ENCODE measurements around the gene SLX4IP. TPM values are rescaled to one million over a fixed set of nuclear protein-coding genes. Genes with fewer than 3 reads are reported as not detected.

SLX4IP gene
- polyA plus RNA-seq, 1 experiment = 2.8 TPM

DNA sequence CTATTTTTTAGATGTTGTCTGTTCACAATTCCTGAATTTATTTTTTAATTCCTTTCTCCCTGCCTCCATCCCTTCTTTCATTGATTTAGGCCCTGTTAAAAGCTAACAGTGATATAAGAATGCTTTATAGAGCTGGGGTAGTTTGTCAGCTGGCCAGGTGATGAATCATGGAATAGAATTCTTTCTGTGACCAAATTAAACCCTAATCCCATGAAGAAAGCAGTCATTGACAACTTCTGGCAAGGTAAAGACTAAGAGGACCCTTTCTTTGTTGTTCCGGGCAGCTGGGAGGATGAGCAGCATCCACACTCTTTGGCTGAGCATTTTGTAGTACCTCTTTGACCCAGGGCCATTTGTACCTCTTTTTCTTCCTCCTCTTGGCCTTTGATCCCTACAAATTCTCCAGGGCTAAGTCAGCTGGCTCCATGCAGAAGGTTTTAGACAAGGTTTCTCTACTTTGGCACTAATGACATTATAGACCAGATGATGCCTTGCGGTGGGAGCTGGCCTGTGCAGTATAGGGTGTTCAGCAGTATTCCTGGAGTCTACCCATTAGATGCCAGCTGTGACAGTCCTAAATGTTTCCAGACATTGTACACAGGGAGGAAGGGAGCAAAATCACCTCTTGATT is 102.9 kb downstream of the SLX4IP start:
- ChIA-PET POLR2A (no interaction called here), CTCF (no interaction called here)
- DNase-seq (ENCODE audit: low read depth, low spot score) = no peak
- Histone ChIP-seq H3K27ac (ENCODE audit: low read depth, low read length) (no peak overlapping the region), H3K4me3 (ENCODE audit: low read depth, low read length) (no peak overlapping the region), H3K9me3 (ENCODE audit: control insufficient read depth, insufficient read depth, low read length) (no peaks in the 10 kb centered on the region), H3K27me3 (ENCODE audit: control insufficient read depth, insufficient read depth, low read length) (no peaks in the 10 kb centered on the region)
- no peak for TF ChIP-seq CTCF (IDR thresholded peaks at IDR 0.05; ENCODE audit: low read depth, low read length)

DNA sequence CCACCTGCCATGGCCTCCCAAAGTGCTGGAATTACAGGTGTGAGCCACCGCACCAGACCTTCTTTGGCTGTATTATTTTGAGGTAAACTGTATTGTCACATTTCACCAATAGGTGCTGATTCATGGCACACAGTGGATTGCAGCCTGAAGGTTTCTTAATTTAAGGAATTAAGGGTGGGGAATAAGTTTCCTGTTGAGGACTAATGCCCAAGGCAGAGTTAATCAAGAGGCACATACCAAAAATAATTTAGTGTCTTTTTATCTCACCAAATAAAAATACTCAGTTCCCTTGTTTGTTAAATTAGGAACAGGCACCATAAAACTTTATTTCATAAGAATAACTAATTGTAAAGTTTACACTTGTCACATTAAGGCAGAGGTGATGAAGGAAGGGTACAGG is 103.7 kb downstream of the SLX4IP start:
- DNase-seq (ENCODE audit: low read depth, low spot score) = no peak
- Histone ChIP-seq H3K9me3 (ENCODE audit: control insufficient read depth, insufficient read depth, low read length) (no peaks in the 10 kb centered on the region), H3K27me3 (ENCODE audit: control insufficient read depth, insufficient read depth, low read length) (no peaks in the 10 kb centered on the region), H3K4me3 (ENCODE audit: low read depth, low read length) (no peak overlapping the region), H3K27ac (ENCODE audit: low read depth, low read length) (no peak overlapping the region)
- ChIA-PET POLR2A (no interaction called here), CTCF (interaction anchor here (1.4 kb wide), 1 partner anchor 132 kb away, joined by 3 read pairs; no protein-coding TSS in a partner anchor)
- no peak for TF ChIP-seq CTCF (IDR thresholded peaks at IDR 0.05; ENCODE audit: low read depth, low read length)

GRCh38 chr20:10539818-10540553 is 104.9 kb downstream of the SLX4IP start:
- Histone ChIP-seq H3K27me3 (ENCODE audit: control insufficient read depth, insufficient read depth, low read length) (no peaks in the 10 kb centered on the region), H3K27ac (ENCODE audit: low read depth, low read length) (peak overlapping the region; percentile 79), H3K4me3 (ENCODE audit: low read depth, low read length) (no peak overlapping the region), H3K9me3 (ENCODE audit: control insufficient read depth, insufficient read depth, low read length) (no peaks in the 10 kb centered on the region)
- no peak for TF ChIP-seq CTCF (IDR thresholded peaks at IDR 0.05; ENCODE audit: low read depth, low read length)
- no peak for DNase-seq (ENCODE audit: low read depth, low spot score)
- CTCF ChIA-PET = interaction anchor here (1.4 kb wide), 1 partner anchor 131 kb away, joined by 3 read pairs; no protein-coding TSS in a partner anchor
- POLR2A ChIA-PET = no interaction called here

- peak overlapping the region; percentile 79 for H3K27ac ChIP-seq (ENCODE audit: low read depth, low read length)
- POLR2A ChIA-PET = no interaction called here
- no peak for DNase-seq (ENCODE audit: low read depth, low spot score)
- TF ChIP-seq CTCF (IDR thresholded peaks at IDR 0.05; ENCODE audit: low read depth, low read length) = no peak
- CTCF ChIA-PET = interaction anchor here (1.1 kb wide), 1 partner anchor 12 kb away, joined by 8 read pairs; no protein-coding TSS in a partner anchor
- H3K27me3 ChIP-seq (ENCODE audit: control insufficient read depth, insufficient read depth, low read length) = no peaks in the 10 kb centered on the region
- H3K4me3 ChIP-seq (ENCODE audit: low read depth, low read length) = no peak overlapping the region
- no peaks in the 10 kb centered on the region for H3K9me3 ChIP-seq (ENCODE audit: control insufficient read depth, insufficient read depth, low read length)
Measured at GRCh38 chr20:10540636-10541493, 105.8 kb downstream of the SLX4IP start.
